ENCODE measurements around the gene SIAH1.
"Not testable (repeated sequence)": the region's sequence is repeated elsewhere in the genome, so short reads cannot be mapped to it uniquely, and the experiment has no call there.

DNA sequence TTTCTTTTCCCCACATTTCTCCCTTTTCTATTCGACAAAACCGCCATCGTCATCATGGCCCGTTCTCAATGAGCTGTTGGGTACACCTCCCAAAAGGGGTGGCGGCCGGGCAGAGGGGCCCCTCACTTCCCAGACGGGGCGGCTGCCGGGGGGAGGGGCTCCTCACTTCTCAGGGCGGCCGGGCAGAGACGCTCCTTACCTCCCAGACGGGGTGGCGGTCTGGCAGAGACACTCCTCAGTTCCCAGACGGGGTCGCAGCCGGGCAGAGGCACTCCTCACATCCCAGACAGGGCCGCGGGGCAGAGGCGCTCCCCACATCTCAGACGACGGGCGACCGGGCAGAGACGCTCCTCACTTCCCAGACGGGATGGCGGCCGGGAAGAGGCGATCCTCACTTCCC lies 31.4 kb upstream of the SIAH1 start:
- TF ChIP-seq CTCF (IDR thresholded peaks at IDR 0.05); EZH2 (IDR thresholded peaks at IDR 0.05; ENCODE audit: borderline replicate concordance, insufficient read depth, low read depth, low read length, poor library complexity, severe bottlenecking): not testable (repeated sequence)

Measured in B cell (primary cell).